ENCODE measurements around the gene KCNIP1.

DNA sequence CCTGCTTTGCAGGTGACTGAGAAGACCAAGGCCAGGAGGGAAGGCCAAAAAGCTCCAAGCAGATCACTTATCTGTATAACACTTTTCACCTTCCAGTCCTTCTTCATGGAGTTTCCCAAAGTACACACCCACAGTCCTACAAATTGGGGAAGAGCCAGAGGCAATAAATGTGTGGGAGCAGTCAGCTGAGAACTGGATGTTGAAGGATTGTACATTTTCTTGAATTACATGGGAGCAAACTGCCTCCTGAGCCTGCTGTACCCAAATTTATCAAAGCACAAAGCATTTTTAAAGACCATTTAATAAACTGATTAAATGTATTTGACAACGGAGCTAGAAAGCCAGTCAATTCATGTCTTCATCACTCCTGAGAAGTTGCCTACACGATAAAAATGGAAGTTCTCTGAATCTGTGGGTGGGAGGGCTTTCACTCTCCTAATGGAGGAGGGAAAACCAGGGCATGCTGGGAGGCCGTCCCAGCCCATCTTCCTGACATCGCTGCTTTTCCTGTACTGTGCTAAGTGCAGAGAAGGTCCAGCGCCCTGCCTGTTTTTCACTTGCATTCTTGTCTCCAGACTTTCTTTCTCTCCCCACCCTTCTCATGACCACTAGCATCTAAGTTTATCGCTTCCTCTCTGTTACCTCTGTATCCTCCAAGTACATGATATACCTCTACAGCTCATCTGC is 79.0 kb downstream of the KCNIP1 start:
- TF ChIP-seq POLR2A (IDR thresholded peaks at IDR 0.05): no peak
- TF ChIP-seq, protein P1, sequence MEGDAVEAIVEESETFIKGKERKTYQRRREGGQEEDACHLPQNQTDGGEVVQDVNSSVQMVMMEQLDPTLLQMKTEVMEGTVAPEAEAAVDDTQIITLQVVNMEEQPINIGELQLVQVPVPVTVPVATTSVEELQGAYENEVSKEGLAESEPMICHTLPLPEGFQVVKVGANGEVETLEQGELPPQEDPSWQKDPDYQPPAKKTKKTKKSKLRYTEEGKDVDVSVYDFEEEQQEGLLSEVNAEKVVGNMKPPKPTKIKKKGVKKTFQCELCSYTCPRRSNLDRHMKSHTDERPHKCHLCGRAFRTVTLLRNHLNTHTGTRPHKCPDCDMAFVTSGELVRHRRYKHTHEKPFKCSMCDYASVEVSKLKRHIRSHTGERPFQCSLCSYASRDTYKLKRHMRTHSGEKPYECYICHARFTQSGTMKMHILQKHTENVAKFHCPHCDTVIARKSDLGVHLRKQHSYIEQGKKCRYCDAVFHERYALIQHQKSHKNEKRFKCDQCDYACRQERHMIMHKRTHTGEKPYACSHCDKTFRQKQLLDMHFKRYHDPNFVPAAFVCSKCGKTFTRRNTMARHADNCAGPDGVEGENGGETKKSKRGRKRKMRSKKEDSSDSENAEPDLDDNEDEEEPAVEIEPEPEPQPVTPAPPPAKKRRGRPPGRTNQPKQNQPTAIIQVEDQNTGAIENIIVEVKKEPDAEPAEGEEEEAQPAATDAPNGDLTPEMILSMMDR (IDR thresholded peaks at IDR 0.05): no peak
